GM10266 (cell line): ENCODE results near the gene GOLGA3.

Experiments used
- DNase-seq: peaks from one replicate; pipeline ENCODE4 v3.0.0; 2012; ENCODE audit errors: extremely low spot score
- CTCF ChIP-seq: IDR thresholded peaks from 2 replicates; pipeline ENCODE4 v1.5.1; 2012; ENCODE audit warnings: mild to moderate bottlenecking, low read depth; ENCODE audit not compliant: control insufficient read depth, insufficient read depth; ENCODE audit errors: missing control alignments

Gene GOLGA3

GRCh38 chr12:132834181-132834711 lies 5.6 kb upstream of the GOLGA3 start:
- no peak for TF ChIP-seq CTCF
- no peak for DNase-seq

DNA sequence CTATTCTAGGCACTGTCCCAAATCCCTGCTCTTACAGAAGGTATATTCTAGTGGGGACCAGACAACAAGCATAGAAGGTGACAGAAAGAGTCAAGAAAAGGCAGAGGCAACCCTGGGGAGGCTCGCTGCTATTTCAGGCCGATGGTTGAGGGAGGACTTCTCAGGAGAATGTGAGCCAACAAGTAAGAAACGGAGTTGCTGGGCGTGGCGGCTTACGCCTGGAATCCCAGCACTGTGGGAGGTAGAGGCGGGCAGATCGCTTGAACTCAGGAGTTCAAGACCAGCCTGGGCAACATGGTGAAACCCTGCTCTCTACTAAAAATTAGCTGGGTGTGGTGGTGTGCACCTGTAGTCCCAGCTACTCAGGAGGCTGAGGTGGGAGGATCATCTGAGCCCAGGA lies 4.7 kb upstream of the GOLGA3 start:
- no peak for DNase-seq
- TF ChIP-seq CTCF, result no peak

GRCh38 chr12:132831771-132832170 lies 3.1 kb upstream of the GOLGA3 start:
- DNase-seq, result no peak
- TF ChIP-seq CTCF, result no peak

GRCh38 chr12:132827763-132828703 lies 636 bp downstream of the GOLGA3 start:
- peak; percentile 64 for DNase-seq
- peak; percentile 7 for TF ChIP-seq CTCF

DNA sequence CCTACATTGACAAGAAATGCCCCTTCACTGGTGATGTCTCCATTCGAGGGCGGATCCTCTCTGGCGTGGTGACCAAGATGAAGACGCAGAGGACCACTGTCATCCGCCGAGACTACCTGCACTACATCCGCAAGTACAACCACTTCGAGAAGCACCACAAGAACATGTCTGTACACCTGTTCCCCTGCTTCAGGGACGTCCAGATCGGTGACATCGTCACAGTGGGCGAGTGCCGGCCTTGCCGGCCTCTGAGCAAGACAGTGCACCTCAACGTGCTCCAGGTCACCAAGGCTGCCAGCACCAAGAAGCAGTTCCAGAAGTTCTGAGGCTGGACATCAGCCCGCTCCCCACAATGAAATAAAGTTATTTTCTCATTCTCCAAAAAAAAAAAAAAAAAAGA lies 2.8 kb downstream of the GOLGA3 start:
- no peak for TF ChIP-seq CTCF
- DNase-seq, result no peak

- TF ChIP-seq CTCF, result no peak
Measured at GRCh38 chr12:132825089-132825488, 3.6 kb downstream of the GOLGA3 start.

GRCh38 chr12:132824053-132824452 lies 4.6 kb downstream of the GOLGA3 start:
- DNase-seq, result no peak
- no peak for TF ChIP-seq CTCF

More at GRCh38 chr12:132825089-132825488, 3.6 kb downstream of the GOLGA3 start:
- no peak for DNase-seq
